SU-DHL-6 (cell line): Measurements from ENCODE around the gene FBXO8.

Experiments
- EZH2phosphoT487 ChIP-seq: fragments of 200-600 bp; sonication (generic), shearing (Covaris generic); conservative IDR thresholded peaks from 2 replicates; pipeline ENCODE4 v1.6.1; 2018; ENCODE audit warnings: mild to moderate bottlenecking, antibody characterized with exemption, low read length, moderate library complexity, mixed read lengths
- TF ChIP-seq, protein P1 (sequence below): fragments of 200-600 bp; sonication (generic); IDR thresholded peaks from one replicate; pipeline ENCODE4 v1.5.1; 2017; ENCODE audit warnings: antibody characterized with exemption, mild to moderate bottlenecking, low read length, moderate library complexity; ENCODE audit not compliant: insufficient read depth, poor library complexity, severe bottlenecking

DNA sequence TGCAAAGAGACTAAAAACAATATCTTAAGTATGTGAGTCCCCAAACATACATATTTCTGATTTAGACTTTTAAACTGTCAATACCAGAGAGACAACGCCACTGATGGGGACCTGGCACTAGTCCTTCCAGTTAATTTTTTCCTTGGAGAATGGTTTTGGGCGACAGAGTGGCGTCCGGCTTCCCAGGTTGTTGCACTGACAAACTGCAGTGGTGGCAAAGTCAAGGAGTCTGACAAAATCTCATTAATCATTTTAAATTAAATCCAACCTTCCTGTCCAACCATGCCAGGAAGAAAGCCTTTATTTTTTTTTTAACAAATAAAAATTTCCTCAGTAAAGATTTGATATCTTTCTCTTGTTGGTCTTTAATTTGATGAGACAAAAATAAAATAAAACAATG is 52.8 kb downstream of the FBXO8 start:
- TF ChIP-seq, protein P1, sequence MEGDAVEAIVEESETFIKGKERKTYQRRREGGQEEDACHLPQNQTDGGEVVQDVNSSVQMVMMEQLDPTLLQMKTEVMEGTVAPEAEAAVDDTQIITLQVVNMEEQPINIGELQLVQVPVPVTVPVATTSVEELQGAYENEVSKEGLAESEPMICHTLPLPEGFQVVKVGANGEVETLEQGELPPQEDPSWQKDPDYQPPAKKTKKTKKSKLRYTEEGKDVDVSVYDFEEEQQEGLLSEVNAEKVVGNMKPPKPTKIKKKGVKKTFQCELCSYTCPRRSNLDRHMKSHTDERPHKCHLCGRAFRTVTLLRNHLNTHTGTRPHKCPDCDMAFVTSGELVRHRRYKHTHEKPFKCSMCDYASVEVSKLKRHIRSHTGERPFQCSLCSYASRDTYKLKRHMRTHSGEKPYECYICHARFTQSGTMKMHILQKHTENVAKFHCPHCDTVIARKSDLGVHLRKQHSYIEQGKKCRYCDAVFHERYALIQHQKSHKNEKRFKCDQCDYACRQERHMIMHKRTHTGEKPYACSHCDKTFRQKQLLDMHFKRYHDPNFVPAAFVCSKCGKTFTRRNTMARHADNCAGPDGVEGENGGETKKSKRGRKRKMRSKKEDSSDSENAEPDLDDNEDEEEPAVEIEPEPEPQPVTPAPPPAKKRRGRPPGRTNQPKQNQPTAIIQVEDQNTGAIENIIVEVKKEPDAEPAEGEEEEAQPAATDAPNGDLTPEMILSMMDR: no peak
- TF ChIP-seq EZH2phosphoT487: no peak
